Mesendoderm (in vitro differentiated cells): ENCODE results near the gene CPO.

Experiments used
- DNase-seq: peaks from one replicate; pipeline ENCODE4 v3.0.0; 2013
- H2AK5ac ChIP-seq: 2 replicates; pipeline ENCODE4 v1.6.1; 2013; ENCODE audit warnings: low read length, inconsistent platforms
- H2BK120ac ChIP-seq: 2 replicates; pipeline ENCODE4 v1.6.1; 2013; ENCODE audit warnings: low read depth, mild to moderate bottlenecking, low read length, moderate library complexity, mixed read lengths
- H2BK15ac ChIP-seq: replicated peaks from 2 replicates; pipeline ENCODE4 v1.6.1; 2013; ENCODE audit warnings: low read depth, mild to moderate bottlenecking, moderate library complexity
- H2BK5ac ChIP-seq: 2 replicates; pipeline ENCODE4 v1.6.1; 2013; ENCODE audit warnings: low read length, inconsistent platforms
- H3K18ac ChIP-seq: 2 replicates; pipeline ENCODE4 v1.6.1; 2013; ENCODE audit warnings: mild to moderate bottlenecking, low read length, mixed read lengths
- H3K23ac ChIP-seq: one replicate; pipeline ENCODE4 v1.6.1; 2013; ENCODE audit warnings: low read length
- H3K27ac ChIP-seq: 2 replicates; pipeline ENCODE4 v1.5.1; 2013; ENCODE audit warnings: low read depth, mild to moderate bottlenecking, inconsistent platforms, low read length, moderate library complexity
- H3K27me3 ChIP-seq: 2 replicates; pipeline ENCODE4 v1.6.1; 2013; ENCODE audit warnings: low read length, control low read depth, mild to moderate bottlenecking, inconsistent platforms; ENCODE audit not compliant: insufficient read depth, poor library complexity
- H3K36me3 ChIP-seq: 2 replicates; pipeline ENCODE4 v1.6.1; 2013; ENCODE audit warnings: low read length, inconsistent platforms; ENCODE audit not compliant: control insufficient read depth, insufficient read depth
- H3K4ac ChIP-seq: one replicate; pipeline ENCODE4 v1.6.1; 2013; ENCODE audit warnings: low read depth, mild to moderate bottlenecking, low read length, moderate library complexity
- H3K4me1 ChIP-seq: 2 replicates; pipeline ENCODE4 v1.6.1; 2013; ENCODE audit warnings: low read depth, low read length, inconsistent platforms; ENCODE audit not compliant: control insufficient read depth
- H3K4me2 ChIP-seq: 2 replicates; pipeline ENCODE4 v1.6.1; 2013; ENCODE audit warnings: low read length
- H3K4me3 ChIP-seq: 2 replicates; pipeline ENCODE4 v1.5.1; 2013; ENCODE audit warnings: mild to moderate bottlenecking, low read length
- H3K56ac ChIP-seq: one replicate; pipeline ENCODE4 v1.6.1; 2013; ENCODE audit warnings: low read length
- H3K79me1 ChIP-seq: 2 replicates; pipeline ENCODE4 v1.6.1; 2013; ENCODE audit warnings: low read length, inconsistent platforms
- H3K79me2 ChIP-seq: 2 replicates; pipeline ENCODE4 v1.6.1; 2013; ENCODE audit warnings: mild to moderate bottlenecking, low read length; ENCODE audit not compliant: control insufficient read depth, insufficient read depth
- H3K9ac ChIP-seq: 2 replicates; pipeline ENCODE4 v1.6.1; 2013; ENCODE audit warnings: low read length, inconsistent platforms
- H4K5ac ChIP-seq: one replicate; pipeline ENCODE4 v1.6.1; 2013; ENCODE audit warnings: low read length
- H4K8ac ChIP-seq: one replicate; pipeline ENCODE4 v1.6.1; 2013; ENCODE audit warnings: low read depth, mild to moderate bottlenecking, control low read depth, low read length, moderate library complexity
- WGBS: extraction: QIAGEN DNeasy Blood & Tissue Kit; methylation state at CpG from one replicate; pipeline ENCODE4 v1.1.7; 2013; ENCODE audit warnings: low lambda C conversion rate, missing lambda C conversion rate; ENCODE audit not compliant: insufficient coverage; ENCODE audit errors: extremely low coverage; 5-methylcytosine and 5-hydroxymethylcytosine counted together

CPO gene

DNA sequence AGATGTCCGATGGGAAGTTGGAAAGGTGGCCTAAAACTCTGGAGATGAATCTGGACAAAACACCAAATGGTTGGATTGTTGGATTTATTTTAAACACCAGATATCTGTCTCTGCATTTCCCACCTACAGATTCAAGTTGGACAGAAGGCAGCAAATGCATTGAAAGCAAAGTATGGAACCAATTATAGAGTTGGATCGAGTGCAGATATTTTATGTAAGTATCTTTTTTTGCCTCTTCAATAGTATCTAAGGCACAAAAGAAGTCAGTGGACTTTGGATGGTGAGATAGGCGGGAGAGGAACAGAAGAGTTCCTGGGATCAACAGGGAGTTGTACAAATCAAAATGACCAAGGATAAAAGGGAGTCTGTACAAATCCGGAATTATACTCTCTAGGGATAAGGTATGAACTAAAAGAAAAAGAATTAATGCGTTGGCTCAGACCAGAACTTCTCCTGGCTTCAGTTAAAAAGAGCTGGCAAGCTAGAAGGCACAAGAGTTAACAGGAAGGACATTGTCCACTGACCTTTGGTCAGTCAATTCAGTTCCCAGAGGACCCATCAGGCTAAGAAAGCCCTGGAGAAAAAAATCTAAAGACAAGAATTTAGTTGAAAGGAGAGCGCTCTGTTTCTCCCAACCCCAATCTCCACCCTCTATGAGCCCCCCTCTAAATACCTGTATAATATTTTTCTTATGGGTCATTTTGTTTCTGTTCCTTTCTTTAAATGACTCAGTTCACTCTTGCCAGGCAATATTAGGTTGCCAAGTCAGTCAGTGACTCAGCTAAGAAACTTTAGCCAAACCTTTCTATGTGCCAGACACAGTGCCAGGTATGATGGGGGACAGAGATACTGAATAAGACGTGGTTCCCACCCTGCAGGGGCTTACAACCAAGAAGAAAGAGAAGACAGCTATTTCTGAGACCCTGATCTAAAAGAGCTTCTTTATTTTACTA, 29.1 kb downstream of the CPO start:
- H4K5ac ChIP-seq = no peak overlapping the region
- no peak overlapping the region for H4K8ac ChIP-seq
- no peak overlapping the region for H2AK5ac ChIP-seq
- no peak overlapping the region for H3K4ac ChIP-seq
- no peak overlapping the region for H3K23ac ChIP-seq
- H3K18ac ChIP-seq = no peak overlapping the region
- H3K4me3 ChIP-seq = no peak overlapping the region
- no peaks in the 10 kb centered on the region for H3K27me3 ChIP-seq
- H3K27ac ChIP-seq = no peak overlapping the region
- H3K79me1 ChIP-seq = no peaks in the 10 kb centered on the region
- no peaks in the 10 kb centered on the region for H3K36me3 ChIP-seq
- DNase-seq = no peak
- H3K56ac ChIP-seq = no peak overlapping the region
- H3K4me1 ChIP-seq = no peaks in the 10 kb centered on the region
- H3K79me2 ChIP-seq = no peaks in the 10 kb centered on the region
- H2BK120ac ChIP-seq = no peak overlapping the region
- H3K4me2 ChIP-seq = no peak overlapping the region
- no peak overlapping the region for H2BK15ac ChIP-seq
- H2BK5ac ChIP-seq = no peak overlapping the region
- WGBS = no CpG with 5 or more reads among the region's 7 CpGs
- no peak overlapping the region for H3K9ac ChIP-seq

DNA sequence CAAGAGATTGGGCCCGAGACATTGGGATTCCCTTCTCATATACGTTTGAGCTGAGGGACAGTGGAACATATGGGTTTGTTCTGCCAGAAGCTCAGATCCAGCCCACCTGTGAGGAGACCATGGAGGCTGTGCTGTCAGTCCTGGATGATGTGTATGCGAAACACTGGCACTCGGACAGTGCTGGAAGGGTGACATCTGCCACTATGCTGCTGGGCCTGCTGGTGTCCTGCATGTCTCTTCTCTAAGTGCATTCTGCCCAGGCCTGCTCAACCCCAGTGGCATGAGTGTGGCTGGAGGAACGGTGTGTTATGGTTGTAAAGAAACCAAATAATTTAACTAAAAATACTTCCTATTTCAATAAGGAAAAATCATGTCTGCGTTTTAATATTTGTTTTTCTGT, 29.9 kb downstream of the CPO start:
- no peak overlapping the region for H2BK120ac ChIP-seq
- no CpG with 5 or more reads among the region's 6 CpGs for WGBS
- no peak overlapping the region for H3K27ac ChIP-seq
- no peaks in the 10 kb centered on the region for H3K79me2 ChIP-seq
- DNase-seq = no peak
- no peak overlapping the region for H2AK5ac ChIP-seq
- H3K79me1 ChIP-seq = no peaks in the 10 kb centered on the region
- no peak overlapping the region for H4K8ac ChIP-seq
- no peak overlapping the region for H4K5ac ChIP-seq
- no peaks in the 10 kb centered on the region for H3K4me1 ChIP-seq
- H3K4me3 ChIP-seq = no peak overlapping the region
- H3K27me3 ChIP-seq = no peaks in the 10 kb centered on the region
- no peak overlapping the region for H3K18ac ChIP-seq
- H2BK15ac ChIP-seq = no peak overlapping the region
- H3K56ac ChIP-seq = no peak overlapping the region
- no peak overlapping the region for H3K4ac ChIP-seq
- H3K36me3 ChIP-seq = no peaks in the 10 kb centered on the region
- no peak overlapping the region for H3K9ac ChIP-seq
- H3K4me2 ChIP-seq = no peak overlapping the region
- H2BK5ac ChIP-seq = no peak overlapping the region
- H3K23ac ChIP-seq = no peak overlapping the region

DNA sequence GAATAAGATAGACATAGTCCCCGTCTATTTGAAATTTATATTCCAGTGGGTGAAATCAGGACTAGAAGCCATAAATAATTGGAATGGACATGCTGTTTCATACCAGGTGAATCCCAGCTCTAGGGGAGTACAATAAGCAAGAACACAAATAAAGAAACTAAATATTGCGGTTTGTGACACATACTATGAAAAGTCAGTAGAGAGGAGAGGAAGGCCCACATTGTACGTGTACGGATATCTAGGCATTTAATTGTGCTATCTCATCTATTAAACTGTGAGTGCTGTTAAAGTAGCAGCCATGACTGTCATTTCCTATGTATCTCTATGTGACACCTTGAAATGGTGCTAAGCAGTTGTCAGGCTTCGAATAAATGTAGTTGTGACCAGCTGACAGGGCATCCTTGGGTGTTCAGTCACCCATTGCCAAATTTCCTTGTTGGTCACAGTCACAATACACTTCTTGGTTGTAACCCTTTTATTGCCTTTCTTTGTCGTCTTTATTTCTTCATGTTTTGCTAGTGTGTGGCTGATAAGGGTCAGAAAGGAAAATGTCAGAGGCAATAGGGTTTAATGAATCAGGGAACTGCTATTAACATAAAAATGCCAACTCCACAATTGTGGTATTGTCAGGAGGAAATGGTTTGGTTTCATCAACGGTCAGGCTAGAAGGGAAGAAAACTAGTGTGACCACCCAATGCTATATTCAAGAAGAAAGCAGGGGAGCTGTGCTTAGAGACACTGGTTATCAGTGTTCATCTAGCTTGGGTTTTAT, 31.5 kb downstream of the CPO start:
- Histone ChIP-seq H4K8ac (no peak overlapping the region), H4K5ac (no peak overlapping the region), H2BK120ac (no peak overlapping the region), H3K9ac (no peak overlapping the region), H3K18ac (no peak overlapping the region), H2BK15ac (no peak overlapping the region), H3K4ac (no peak overlapping the region), H3K4me3 (no peak overlapping the region), H3K79me1 (no peaks in the 10 kb centered on the region), H3K36me3 (no peaks in the 10 kb centered on the region), H3K27me3 (no peaks in the 10 kb centered on the region), H3K4me2 (no peak overlapping the region), H3K23ac (no peak overlapping the region), H3K79me2 (no peaks in the 10 kb centered on the region), H2AK5ac (no peak overlapping the region), H3K56ac (no peak overlapping the region), H3K4me1 (no peaks in the 10 kb centered on the region), H3K27ac (no peak overlapping the region), H2BK5ac (no peak overlapping the region)
- DNase-seq = no peak
- WGBS = no CpG with 5 or more reads among the region's 7 CpGs

DNA sequence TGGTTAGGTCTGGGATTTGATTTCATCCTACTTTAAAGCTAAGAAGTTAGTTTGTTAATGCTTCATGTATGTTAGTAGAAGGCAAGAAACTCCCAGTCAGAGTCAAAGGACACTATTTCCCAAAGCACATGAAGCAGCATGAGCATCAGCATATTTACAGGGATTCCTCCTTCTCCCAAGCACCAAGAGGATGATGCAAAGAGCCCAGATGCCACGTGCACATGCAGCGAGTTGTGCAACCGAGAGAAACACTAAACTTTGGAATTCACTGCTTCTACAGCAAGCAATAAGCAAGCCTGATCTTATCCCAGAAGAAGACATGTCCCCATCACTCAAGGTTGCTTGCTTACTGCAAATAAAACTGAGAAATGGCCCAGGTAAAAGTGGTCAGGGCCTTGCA, 32.5 kb downstream of the CPO start:
- H2BK120ac ChIP-seq = no peak overlapping the region
- H3K9ac ChIP-seq = no peak overlapping the region
- no peaks in the 10 kb centered on the region for H3K27me3 ChIP-seq
- H3K79me2 ChIP-seq = no peaks in the 10 kb centered on the region
- no peak overlapping the region for H3K56ac ChIP-seq
- no peak overlapping the region for H4K8ac ChIP-seq
- H3K23ac ChIP-seq = no peak overlapping the region
- no peak for DNase-seq
- no peaks in the 10 kb centered on the region for H3K4me1 ChIP-seq
- H2BK15ac ChIP-seq = no peak overlapping the region
- H2BK5ac ChIP-seq = no peak overlapping the region
- H4K5ac ChIP-seq = no peak overlapping the region
- no peak overlapping the region for H3K18ac ChIP-seq
- H3K36me3 ChIP-seq = no peaks in the 10 kb centered on the region
- H3K4me2 ChIP-seq = no peak overlapping the region
- no CpG with 5 or more reads among the region's 3 CpGs for WGBS
- no peak overlapping the region for H3K4me3 ChIP-seq
- H3K27ac ChIP-seq = no peak overlapping the region
- H2AK5ac ChIP-seq = no peak overlapping the region
- H3K4ac ChIP-seq = no peak overlapping the region
- no peaks in the 10 kb centered on the region for H3K79me1 ChIP-seq

DNA sequence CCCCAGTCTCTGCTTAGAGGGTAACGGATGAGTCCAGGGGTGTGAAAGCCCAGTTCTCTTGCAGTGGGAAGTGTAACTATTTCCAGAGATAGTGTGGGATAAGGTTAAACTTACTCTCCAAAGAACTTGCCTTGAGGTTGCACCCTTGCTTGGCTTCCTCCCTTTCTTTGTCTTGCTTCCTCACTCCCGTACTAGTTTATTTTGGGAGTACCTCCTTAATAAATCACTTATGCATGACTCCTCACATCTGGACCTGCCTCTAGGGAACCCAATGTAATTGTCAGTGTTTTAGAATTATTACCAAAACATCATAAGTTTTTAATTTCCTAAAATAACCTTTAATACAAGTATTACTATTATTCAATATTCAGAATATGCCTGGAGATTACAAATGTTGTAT, 35.2 kb downstream of the CPO start:
- H3K79me1 ChIP-seq = no peaks in the 10 kb centered on the region
- no peak overlapping the region for H3K4me3 ChIP-seq
- H3K18ac ChIP-seq = no peak overlapping the region
- H3K4ac ChIP-seq = no peak overlapping the region
- no peak overlapping the region for H2BK15ac ChIP-seq
- H3K79me2 ChIP-seq = no peaks in the 10 kb centered on the region
- no peaks in the 10 kb centered on the region for H3K36me3 ChIP-seq
- no peak overlapping the region for H3K4me2 ChIP-seq
- no CpG with 5 or more reads among the region's 2 CpGs for WGBS
- no peak overlapping the region for H3K56ac ChIP-seq
- H2AK5ac ChIP-seq = no peak overlapping the region
- no peak overlapping the region for H4K8ac ChIP-seq
- no peak overlapping the region for H2BK120ac ChIP-seq
- no peak overlapping the region for H3K9ac ChIP-seq
- no peak overlapping the region for H2BK5ac ChIP-seq
- H3K27ac ChIP-seq = no peak overlapping the region
- H3K23ac ChIP-seq = no peak overlapping the region
- DNase-seq = no peak
- no peak overlapping the region for H4K5ac ChIP-seq
- H3K4me1 ChIP-seq = no peaks in the 10 kb centered on the region
- no peaks in the 10 kb centered on the region for H3K27me3 ChIP-seq
